GM18873 (cell line): ENCODE measurements around the gene MYBPH.

Source experiments
- ATAC-seq: cut with Tn5 transposase; IDR thresholded peaks from one replicate; pipeline ENCODE4 v1.9.1; 2021; ENCODE audit warnings: mild to moderate bottlenecking, moderate library complexity, moderate number of reproducible peaks; ENCODE audit not compliant: unreplicated experiment, low FRiP score

Gene MYBPH

DNA sequence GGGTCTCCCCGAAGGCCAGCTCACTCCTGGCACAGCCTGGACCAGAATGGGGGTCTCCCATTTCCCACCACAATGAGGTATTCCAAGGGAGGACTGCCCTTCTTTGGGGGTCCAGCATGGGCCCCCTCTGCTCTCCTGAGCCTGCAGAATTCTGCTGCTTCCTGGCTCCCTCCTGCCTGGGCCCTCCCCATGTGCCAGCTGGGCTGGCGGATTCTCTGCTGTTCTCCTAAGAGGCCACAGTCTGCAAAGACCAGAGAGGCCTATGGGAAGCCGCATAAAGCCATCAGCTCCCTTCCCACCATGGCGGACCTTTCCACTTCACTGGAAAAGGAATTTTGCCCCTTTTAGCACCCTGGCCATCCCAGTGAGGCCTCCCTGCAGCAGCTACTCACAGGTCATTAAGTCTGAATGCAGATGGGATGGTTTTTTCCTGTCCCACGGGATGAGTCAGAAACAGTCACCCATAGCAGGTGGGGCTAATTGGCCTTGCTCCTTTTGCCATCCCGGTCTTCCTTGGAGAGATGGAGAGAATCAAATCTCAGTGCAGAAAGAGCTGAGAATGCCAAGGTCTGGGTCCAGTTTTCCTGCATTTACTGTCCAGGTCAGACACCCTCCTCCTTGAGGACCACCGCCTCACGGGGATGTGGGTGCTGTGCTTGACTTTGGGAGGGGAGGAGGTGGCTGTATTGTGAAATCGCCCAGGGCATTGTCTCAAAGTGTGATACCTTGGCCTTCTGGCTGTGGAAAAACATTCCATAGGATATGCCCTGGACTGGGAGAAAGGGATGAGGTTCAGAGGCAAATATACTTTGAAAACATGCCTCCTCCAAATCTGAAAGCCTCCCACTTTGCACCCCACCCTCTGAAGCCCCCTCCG lies 23.2 kb downstream of the MYBPH start:
- ATAC-seq, result no peak

DNA sequence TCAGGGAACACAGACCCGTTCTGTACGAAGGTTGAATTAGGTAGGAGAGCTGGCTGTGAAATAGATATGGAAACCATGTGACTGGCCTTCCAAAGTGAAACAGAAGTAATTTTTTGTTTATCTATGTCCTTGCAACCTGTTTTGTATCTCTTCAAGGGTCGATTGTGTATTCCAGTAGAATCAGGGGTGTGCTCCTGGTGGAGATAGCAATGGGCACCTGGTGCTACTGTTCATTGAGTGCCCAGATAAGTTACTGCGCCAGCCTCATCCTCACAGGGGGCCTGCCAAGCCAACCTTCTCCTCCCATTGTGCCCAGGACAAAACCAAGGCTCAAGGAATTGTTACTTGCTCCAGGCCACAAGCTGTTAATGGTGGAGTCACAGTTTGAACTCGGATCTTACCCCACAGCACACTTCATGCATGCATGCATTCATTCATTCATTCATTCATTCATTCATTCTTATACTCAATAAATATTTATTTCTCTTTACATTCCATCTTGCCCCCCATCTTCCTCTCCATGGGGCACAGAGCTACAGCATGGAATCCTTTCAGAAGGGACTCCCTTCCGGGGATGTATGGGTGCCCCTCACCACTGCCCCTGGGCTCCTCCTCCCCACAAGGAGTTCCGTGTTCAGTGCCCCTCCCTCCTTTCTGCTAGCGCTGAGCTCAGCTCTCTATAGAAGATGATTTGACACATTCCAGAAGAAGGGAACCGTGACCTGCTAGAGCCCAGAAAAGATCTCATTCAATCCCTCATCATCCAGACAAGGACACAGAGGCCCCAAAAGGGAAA lies 24.1 kb downstream of the MYBPH start:
- ATAC-seq, result no peak

DNA sequence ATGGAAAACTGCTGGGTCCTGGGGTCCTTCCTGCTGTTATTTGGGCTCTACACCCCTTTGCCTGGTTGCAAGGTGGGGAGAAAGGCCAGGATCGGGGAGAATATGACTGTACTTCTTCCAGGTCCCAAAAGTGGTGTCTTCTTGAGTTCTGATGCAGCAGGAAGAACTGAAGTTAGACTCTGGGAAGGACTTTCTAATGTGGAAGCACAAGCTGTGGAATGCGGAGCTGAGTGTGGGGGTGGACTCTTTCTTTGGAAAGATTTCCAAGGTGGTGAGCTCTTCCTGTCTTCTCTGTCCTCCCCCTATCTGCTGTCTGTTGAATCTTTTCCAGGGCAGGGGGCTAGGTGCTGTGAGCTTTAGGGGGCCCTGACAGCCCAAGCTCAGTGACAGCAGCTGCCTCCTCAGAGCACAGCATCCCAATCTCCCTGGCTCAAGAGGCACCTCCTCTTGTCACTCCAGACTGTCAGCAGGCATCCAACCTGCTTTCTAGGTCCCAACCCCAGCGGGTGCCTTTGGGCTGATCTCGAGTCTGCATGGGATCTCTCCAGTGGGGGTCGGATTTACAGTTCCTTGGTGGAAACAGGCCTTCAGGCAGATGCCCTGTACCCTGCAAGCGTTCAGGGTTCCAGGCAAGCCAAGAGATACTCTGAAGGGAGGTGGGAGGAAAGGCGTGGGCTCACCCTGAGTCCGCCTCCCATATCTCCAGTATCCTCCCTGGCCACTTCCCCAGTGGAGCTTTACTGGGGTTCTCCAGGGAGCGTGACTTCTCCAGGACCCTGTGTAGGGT lies 24.9 kb downstream of the MYBPH start:
- no peak for ATAC-seq

DNA sequence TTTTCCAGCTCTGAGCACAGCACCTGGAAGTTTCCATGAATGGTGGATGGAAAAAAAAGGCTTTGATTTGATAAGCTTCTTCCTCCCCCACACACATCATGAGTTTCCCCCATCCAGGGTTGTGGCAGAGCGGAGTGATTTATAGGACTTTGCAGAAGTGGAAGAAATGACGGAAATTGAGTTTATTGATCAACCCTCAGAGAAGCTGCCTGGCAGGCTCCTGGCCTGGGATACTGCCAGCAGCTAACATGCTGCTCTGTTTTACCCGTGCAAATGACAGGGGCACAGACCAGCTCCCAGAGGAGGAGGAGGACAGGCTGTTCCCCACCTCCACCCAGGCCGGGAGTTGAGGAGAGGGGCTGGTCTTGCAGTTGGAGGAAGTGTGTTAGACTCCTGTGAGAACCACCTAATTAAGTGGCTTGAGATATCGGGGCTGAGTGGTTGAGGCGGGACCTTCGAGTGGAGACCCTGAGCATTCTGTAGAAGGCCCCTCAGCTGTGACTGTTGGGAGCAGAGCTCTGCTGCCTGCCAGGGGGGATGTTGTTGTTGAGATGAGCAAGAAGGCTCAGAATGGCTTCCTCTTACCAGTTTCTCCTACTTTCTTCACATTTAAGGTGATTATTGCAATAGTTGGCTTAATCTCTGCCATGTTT lies 26.3 kb downstream of the MYBPH start:
- ATAC-seq, result no peak

DNA sequence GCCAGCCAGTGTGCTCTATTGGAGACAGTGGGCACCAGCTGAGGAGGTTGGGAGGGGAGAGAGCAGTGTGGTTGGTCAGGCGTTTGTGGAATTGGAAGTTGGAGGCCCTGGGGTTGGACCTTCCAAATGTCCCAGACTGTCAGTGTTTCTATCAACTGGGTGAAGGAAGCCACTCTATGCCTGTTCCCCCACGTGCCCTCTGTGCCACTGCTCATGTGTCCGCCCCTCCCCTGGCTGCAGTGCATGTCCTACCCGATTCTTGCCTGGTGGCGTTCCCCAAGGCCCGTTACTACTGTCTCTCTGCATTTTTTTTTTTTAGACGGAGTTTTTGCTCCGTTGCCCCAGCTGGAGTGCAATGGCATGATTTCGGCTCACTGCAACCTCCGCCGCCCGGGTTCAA lies 27.0 kb downstream of the MYBPH start:
- ATAC-seq, result no peak

DNA sequence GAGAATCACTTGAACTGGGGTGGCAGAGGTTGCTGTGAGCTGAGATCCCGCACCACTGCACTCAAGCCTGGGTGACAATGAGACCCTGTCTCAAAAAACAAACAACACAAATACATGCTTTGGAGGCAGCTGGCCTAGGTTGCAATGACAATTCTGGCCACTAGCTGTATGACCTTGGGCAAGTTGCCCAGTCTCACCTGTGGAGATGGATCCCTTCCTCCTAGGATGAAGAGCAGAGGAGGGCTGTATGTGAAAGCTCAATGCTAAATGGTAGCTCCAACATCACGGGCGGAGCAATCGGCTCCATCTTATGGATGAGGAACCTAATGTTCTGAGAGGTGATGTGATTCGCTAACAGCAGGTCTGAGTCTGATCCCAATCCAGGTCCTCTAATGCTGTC lies 27.5 kb downstream of the MYBPH start:
- no peak for ATAC-seq

DNA sequence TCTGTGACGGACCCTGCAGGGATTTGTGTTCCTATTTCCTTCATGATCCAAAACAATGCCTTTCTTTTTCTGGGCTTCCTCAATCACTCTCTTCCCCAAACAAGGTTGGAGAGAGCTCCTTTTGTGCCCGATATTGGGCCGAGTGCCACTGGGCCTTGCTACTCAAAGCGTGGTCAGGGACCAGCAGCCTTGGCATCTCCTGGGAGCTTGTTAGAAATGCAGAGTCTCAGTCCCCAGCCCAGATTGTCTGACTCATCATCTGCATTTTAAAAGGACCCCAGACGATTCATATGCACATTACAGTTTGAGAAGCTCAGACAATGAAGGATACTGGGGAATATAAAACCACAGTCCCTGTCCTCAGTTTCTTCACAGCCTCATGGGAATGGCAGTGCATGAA lies 28.2 kb downstream of the MYBPH start:
- ATAC-seq, result no peak

DNA sequence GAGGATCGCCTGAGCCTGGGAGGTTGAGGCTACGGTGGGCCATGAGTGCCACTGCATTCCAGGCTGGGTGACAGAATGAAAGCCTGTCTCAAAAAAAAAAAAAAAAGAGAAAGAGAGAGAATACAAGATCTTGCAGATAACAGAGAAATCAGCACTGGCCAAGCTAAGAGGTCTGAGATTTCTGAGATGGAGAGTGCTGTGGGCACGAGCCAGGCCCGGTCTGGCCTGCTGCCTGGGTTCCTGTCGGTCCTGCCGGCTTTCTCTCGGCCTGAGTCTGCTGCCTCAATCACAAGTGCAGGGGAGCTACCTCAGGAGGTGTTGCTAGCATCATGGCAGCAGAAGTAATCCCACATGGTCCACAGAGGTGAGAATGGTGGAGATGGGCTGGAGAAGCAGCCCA lies 29.1 kb downstream of the MYBPH start:
- ATAC-seq, result no peak

DNA sequence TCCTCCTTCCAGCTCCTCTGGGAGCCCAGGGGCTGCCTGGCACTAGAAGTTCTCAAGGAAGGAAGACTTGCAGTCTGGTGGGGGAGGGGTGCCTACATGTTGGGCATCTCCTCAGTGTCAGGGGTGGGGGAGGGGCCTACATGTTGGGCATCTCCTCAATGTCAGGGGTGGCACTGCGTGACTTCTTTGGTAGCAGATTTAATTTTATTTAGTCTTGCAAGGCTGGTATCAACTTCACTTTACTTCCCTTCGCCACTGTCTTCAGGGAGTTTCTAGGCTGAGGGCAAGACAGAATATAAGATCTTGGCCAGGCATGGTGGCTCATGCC lies 29.6 kb downstream of the MYBPH start:
- ATAC-seq, result no peak

DNA sequence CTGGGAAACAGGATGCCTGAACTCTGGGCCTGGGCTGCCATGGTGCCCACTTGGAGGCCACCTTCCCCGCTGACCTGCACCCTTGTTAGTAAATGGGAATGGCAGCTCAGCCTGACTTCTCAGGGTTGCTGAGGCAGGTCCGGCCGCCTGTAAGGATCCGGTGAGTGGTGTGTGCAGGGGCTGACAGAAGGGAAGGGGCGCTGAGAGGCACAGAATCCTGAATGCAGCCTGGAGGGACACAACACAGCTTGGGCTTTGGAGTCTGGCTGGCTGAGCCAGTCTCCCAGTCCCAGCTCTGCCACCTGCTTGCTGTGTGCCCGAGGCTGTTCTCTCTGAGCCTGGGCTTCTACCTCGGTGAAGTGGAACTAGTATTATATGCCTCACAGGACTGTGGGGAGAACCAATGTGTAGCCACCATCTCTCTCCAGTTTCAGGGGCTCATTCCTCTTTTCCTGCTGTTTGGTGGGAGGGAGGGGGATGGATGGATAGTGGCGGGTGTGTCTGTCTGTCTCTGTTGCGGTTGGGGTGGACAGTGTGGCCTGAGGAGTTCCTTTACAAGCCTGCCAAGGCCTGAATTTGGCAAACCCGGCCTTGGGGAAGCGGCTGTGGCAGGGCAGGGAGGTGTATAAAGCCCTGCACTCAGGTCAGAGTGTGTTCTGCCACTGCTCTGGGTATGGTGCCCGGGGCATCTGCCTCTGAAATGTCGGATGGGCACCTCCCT lies 30.1 kb downstream of the MYBPH start:
- no peak for ATAC-seq

DNA sequence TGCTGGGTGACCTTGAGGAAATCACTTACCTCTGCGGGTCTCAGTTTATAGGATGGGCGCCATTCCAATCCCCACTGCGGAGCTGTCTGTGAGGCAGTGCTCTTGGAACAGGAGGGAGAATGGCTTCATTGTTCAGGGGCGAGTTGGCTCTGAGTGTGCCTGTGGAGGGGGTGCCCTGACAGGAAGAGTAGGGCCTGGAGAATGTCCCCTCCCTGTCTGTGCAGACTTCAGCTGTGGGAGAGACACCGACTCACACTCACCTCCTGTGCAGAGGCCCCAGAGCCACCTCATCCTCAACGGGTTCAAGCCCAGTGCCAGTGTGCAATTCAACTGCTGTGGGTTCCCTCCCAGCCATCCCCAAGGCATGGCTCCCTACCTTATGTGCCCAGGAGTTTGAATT lies 31.0 kb downstream of the MYBPH start:
- ATAC-seq, result no peak

DNA sequence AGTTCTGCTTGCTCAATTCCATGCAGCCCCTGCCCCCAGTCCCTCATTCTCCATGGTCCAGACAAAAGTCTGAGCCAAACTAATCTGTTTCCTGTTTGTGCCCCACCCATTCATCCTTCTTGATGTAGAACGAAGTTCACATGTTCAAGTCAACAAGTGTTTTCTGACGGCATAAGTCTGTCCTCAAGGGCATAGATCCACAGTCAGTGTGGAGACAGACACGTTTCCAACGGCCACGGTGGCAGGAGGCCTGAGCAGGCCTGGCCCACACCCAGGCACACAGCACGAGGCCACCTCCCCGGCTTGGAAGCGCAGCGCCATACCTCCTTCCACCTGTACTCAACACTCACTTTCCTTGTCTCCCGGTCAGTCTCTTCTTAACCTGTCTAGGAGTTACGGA lies 32.0 kb downstream of the MYBPH start:
- no peak for ATAC-seq

DNA sequence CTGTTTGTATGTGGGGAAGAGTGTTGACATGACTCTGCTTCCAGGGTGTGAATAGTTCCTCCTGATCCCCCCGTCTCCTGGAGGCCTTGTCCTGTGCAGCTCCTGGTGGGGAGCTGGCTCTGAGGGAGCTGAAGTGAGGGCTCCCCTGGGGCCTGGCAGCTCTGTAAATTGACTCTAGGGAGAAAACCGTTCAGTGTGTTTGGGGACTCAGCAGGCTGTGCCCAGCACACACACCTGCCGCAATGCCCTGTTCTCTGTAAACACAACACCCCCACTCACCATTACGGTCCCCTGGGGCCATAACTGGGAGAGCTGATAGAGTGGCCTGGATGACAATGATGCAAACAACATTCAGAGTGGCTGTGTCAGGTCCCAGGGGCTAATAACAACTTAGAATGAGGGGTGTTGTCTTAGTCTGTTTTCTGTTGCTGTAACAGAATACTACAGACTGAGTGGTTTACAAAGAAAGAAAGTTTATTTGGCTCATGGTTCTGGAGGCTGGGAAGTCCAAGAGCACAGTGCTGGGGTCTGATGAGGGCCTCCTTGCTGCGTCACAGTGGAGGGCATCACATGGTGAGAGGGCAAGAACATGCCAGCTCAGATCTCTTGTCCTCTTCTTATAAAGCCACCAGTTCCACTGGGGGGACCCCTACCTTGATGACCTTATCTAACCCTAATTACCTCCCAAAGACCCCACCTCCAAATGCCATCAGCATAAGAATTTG lies 32.8 kb downstream of the MYBPH start:
- no peak for ATAC-seq

DNA sequence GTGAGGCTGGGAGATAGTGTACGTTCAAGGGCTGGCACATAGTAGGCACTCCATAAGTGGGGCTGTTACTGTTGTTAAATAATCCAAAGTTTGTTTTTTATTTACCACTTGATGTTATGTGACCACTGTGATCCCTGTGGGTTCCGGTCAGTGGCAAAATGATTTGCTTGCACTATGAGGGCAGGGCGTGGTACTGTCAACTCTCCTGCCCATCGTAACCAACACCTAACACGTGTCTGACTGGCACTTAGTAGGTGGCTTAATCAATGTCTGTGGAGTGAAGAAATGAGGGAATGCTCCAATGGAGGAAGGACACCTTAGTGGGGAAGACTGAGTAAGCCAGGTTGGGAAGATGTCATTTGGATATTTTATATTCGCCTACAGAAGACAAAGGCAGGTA lies 33.5 kb downstream of the MYBPH start:
- ATAC-seq, result no peak

DNA sequence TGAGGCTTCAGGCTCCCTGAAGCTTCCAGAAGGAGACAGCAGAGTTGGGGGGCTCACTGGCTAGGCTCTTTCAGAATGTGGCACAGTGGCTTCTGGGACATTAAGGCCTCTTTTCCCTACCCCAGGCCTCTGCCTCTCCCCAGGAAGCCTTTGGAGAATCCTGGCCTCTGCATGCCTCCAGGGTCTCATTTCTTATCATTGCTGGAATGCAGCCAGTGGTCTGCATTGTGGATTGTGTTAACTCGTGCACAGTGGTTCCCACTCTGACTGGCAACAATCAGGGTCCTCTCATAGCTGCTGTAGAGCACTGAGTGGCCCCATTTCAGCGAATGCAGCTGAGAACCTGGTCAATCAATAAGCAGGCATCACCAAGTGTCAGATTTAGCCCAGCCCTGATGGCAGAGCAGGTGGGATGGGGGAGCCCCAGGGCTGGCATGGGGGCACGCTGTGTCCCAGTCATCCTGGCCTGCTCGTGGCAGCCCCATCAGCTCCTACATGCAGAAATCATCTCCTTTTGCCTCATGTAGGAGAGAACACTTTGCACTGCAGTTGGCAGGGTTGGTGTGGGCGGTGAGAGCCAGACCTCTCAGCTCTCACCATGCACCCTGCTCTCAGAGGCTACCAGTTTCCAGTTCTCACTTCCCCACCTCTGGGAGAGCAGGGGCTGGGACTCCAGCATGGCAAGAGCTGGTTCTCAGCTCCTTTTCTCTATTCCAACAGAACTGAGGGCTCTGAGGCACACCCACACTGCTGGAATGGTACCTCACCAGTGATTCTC lies 34.7 kb downstream of the MYBPH start:
- ATAC-seq, result no peak

DNA sequence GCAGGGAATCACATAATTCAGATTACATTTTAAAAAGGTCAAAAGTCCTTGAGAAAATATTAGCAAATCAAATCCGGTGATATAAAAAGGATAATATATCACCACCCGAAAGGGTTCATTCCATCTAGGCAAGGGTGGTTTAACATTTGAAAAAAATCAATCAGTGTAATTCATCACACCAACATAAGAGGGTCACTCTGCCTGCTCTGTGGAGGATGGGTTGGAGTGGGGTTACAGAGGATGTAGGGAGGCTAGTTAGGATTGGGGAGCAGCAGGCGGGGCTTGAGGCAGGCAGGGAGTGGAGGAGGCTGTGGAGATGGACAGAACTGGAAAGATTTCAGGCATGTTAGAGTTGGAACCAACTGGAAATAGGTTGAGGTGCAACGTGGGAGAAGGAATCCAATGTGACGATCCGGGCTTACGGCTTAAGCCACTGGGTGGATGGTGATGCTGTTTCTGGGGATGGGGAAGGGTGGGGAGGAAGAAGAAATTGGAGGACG lies 35.6 kb downstream of the MYBPH start:
- ATAC-seq, result no peak

DNA sequence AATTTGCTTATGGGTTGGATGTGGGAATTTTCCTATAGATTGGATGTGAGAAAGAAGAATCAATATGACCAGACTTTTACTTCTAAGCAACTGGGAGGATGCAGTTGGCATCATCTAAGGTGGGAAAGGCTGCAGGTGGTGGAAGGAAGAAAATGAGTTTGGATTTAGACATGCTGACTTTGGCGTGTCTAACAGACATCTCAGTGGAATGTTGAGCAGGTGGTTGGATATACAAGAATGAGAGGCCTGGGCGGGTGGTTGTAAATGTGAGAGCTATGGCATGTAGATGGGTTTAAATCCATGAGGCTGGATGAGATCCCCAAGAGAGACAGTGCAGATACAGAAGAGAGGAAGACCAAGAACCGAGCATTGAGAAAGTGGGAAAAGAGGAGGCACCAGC lies 37.6 kb downstream of the MYBPH start:
- ATAC-seq, result no peak

DNA sequence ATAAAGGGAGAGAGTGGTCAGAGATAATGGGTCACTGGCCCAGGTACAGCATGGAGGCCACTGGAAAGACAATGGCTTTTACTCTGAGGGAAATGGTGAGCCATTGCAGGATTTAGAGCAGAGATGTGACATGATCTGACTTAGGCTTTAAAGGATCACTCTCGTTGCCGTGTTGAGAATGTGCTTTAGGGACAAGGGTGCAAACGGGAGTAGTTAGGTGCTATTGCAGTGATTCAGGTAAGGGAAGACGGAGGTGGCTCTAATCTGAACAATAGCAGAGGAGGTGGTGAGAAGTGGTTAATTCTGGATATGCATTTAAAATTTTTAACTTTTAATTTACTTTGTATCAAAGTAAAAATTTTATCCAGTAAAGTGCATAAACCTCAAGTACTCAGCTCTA lies 38.3 kb downstream of the MYBPH start:
- no peak for ATAC-seq
